ENCODE data around the gene CAMK2G.
"Not testable (repeated sequence)": the region's sequence is repeated elsewhere in the genome, so short reads cannot be mapped to it uniquely, and the experiment has no call there.

- TF ChIP-seq, protein P1, sequence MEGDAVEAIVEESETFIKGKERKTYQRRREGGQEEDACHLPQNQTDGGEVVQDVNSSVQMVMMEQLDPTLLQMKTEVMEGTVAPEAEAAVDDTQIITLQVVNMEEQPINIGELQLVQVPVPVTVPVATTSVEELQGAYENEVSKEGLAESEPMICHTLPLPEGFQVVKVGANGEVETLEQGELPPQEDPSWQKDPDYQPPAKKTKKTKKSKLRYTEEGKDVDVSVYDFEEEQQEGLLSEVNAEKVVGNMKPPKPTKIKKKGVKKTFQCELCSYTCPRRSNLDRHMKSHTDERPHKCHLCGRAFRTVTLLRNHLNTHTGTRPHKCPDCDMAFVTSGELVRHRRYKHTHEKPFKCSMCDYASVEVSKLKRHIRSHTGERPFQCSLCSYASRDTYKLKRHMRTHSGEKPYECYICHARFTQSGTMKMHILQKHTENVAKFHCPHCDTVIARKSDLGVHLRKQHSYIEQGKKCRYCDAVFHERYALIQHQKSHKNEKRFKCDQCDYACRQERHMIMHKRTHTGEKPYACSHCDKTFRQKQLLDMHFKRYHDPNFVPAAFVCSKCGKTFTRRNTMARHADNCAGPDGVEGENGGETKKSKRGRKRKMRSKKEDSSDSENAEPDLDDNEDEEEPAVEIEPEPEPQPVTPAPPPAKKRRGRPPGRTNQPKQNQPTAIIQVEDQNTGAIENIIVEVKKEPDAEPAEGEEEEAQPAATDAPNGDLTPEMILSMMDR (IDR thresholded peaks at IDR 0.05; ENCODE audit: low read depth, low read length, missing input control): not testable (repeated sequence)
- TF ChIP-seq HNF4G (IDR thresholded peaks at IDR 0.05); YY1 (IDR thresholded peaks at IDR 0.05); ZBTB33 (IDR thresholded peaks at IDR 0.05); EGR1 (IDR thresholded peaks at IDR 0.05; ENCODE audit: low read depth in 2 of 2); TAF1 (conservative IDR thresholded peaks at IDR 0.05): not testable (repeated sequence)
- TF ChIP-seq, protein P2, sequence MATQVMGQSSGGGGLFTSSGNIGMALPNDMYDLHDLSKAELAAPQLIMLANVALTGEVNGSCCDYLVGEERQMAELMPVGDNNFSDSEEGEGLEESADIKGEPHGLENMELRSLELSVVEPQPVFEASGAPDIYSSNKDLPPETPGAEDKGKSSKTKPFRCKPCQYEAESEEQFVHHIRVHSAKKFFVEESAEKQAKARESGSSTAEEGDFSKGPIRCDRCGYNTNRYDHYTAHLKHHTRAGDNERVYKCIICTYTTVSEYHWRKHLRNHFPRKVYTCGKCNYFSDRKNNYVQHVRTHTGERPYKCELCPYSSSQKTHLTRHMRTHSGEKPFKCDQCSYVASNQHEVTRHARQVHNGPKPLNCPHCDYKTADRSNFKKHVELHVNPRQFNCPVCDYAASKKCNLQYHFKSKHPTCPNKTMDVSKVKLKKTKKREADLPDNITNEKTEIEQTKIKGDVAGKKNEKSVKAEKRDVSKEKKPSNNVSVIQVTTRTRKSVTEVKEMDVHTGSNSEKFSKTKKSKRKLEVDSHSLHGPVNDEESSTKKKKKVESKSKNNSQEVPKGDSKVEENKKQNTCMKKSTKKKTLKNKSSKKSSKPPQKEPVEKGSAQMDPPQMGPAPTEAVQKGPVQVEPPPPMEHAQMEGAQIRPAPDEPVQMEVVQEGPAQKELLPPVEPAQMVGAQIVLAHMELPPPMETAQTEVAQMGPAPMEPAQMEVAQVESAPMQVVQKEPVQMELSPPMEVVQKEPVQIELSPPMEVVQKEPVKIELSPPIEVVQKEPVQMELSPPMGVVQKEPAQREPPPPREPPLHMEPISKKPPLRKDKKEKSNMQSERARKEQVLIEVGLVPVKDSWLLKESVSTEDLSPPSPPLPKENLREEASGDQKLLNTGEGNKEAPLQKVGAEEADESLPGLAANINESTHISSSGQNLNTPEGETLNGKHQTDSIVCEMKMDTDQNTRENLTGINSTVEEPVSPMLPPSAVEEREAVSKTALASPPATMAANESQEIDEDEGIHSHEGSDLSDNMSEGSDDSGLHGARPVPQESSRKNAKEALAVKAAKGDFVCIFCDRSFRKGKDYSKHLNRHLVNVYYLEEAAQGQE (IDR thresholded peaks at IDR 0.05): not testable (repeated sequence)
These were observed 16.5 kb upstream of the CAMK2G start for GRCh38 chr10:73890830-73891229.
